HG03575 (cell line): ENCODE measurements around the gene GPR146.
"Not testable (repeated sequence)": the region's sequence is repeated elsewhere in the genome, so short reads cannot be mapped to it uniquely, and the experiment has no call there.

Experiments
- ATAC-seq: cut with Tn5 transposase; IDR thresholded peaks from one replicate; pipeline ENCODE4 v1.9.1; 2021; ENCODE audit not compliant: unreplicated experiment, insufficient number of reproducible peaks, low FRiP score; ENCODE audit errors: extremely low read depth

Gene GPR146

DNA sequence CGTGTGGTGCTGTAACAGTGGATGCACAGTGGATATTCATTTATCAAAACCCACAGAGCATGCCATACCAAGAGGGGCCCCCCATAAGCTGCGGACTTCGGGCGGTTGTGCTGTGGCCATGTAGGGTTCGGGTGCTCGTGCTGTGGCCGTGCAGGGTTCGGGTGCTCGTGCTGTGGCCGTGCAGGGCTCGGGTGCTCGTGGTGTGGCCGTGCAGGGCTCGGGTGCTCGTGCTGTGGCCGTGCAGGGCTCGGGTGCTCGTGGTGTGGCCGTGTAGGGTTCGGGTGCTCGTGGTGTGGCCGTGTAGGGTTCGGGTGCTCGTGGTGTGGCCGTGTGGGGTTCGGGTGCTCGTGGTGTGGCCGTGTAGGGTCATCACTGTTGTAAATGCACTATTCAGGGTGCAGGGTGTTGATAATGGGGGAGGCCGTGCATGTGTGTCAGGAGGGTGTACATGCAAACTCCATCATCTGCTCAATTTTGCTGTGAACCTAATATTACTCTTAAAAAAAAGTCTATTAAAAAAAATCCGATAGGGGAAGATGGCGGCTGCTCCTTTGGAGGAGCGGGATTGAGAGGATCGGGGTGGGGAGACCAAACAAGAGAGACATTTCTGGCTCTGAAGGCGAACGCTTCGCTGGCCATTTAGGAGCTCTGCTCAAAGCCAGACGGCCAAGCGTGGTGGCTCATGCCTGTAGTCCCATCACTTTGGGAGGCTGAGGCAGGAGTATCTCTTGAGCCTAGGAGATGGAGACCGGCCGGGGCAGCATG, 8.0 kb upstream of the GPR146 start:
- not testable (repeated sequence) for ATAC-seq

DNA sequence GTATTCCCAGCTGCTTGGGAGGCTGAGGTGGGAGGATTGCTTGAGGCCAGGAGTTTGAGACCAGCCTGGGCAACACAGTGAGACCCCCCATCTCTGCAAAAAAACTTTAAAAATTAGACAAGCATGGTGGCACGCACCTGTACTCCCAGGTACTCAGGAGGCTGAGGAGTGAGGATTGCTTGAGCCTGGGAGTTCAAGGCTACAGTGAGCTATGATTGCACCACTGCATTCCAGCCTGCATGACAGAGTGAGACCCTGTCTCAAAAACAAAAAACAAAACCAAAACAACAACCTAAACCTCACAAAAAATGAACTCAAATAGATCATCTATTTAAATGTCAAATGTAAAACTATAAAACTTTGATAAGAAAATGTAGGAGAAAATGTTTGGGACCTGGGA, 4.1 kb upstream of the GPR146 start:
- ATAC-seq, result not testable (repeated sequence)

DNA sequence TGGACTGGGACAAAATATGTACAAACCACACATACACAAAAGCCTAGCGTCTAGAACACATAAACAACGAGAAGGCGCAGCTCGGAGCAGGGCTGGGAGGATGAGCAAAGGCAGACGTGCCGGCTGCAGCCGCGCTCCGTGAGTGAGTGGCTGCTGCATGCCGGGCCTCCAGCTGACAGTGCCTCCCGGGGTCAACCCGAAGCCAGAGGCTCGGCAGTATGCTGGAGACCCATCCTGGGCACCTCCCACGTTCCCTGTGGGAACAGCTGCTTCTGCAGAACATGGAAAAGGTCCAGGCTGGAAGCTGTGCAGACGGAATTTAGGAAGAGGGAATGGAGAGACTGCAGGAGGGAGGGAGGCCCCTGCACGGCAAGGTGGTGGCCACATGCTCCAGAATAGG, 3.6 kb upstream of the GPR146 start:
- no peak for ATAC-seq

DNA sequence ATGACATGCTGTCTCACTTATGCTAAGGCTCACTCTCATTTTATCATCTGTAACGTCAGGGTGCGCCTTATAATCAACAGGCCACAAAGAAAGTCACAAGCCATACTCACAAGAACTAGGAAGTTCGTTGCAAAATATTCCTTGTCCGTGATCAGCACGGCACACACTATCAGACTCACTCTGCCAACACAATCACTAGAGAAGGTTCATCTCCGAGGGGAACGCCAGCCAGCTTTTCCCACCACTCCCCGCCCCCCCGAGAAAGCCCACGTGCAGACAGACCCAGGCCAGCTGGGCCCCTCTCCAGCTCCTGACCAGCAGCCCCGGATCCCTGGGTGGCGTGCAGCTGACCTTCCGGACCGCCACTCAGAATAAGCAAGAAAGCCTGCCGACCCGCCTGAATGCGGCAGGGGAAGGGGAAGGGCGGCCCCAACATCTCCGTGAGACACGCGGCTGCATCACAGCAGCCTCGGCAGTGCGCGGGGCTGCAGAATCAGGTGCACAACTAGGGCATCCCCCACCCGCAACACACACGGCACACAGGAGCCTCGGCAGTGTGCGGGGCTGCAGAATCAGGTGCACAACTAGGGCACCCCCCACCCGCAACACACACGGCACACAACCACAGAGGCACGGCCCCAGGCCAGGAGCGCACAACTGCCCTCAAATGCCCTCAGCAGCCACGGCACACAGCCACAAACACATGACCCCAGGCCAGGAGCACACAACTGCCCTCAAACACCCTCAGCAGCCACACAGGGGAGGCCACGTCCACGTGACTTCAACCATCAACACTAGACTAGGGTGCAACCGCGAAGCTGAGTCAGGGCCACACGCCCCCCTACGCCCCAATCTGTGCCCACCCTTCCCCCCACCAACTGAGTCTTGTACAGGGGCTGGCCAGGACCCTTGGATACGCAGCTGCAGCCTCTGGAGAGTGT, 2.5 kb upstream of the GPR146 start:
- ATAC-seq, result no peak

DNA sequence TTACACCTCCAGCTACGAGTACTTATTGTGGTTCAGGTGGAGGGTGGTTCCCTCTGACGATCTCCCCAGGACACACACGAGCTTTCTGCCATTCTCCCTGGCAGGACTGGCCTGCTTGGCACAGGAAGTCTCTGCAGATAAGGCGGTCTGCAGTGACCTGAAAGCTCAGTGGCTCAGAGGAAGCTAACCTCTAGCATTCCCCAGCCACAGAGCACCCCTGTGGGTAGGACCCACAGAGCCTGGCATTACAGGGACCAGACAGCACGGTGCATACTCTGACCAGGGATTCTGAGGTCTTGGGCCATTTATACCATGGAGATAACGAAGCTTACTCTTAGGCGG, 1.9 kb upstream of the GPR146 start:
- ATAC-seq, result no peak

DNA sequence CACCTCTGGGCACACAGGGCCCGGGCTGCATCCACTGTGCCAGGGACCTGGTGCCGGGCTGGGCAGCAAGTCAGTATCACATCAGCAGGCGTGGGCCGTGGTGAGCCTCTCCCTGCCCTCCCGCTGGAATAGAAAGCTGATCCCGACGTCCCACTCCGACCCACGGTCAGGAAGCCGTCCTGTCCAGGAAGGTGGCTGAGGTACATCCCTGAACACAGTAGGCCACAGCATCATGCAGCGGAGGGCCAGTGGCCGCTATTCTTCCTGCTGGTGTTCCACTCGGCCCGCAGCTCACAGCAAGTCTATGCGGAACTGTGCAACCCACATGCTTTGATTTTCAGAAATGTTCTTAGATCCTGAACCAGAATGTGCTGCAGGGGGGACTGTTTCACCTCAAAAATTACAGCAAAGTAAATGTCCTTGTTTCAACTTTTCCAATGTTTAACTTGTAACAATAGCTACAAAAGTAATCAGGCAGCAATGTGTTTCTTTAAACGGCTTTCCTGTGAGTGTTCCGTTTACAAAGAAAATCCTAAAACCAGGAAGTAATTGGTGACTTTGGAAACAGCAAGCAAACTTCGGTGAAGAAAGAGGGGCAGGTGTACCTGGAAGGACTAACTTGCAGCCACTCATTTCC, 676 bp upstream of the GPR146 start:
- ATAC-seq, result no peak

DNA sequence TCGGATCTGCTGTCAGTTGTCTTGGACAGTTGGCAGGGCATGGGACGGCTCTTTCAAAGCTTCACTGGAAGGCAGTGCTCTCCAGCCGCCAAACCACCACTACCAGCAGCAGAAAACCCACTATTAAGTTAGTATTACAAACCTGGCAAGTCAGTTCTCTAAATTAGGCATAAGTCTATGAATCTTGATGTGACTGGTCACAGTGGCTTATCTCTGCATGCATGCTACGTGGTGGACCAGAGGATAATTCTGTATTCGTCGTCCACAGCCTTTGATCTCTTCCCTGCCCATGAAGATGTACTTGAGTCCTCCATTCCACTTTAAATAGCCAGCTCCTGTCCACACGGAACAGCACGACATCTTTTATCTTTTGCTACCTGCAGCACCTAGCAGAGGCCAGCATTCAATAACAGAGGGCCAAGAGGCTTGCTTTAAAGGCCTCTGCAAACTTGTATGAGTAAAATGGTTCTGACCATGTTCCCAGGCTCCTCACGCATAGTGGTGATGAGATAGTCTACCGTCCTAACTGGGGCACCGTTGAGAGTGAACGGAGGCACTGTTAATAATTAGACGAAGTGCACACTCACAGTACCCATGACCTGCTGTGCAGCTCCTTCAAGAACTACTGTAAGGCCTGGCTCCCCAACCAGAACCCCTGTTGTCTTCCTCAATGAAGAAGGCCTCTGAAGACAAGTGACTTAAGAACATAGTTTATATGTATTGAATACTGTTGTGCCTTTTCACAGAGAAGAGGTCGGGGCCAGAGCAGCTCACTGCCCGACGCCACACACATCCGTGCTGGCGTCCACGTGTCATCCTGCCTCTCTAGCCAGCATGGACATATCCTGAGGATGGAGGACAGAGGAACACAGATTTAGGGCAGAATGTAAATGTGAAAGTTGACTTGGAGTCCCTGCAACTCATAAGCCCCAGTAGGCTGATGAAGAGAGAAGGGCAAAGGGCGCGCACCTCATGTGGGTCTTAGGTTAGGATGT, 1.0 kb downstream of the GPR146 start:
- no peak for ATAC-seq

DNA sequence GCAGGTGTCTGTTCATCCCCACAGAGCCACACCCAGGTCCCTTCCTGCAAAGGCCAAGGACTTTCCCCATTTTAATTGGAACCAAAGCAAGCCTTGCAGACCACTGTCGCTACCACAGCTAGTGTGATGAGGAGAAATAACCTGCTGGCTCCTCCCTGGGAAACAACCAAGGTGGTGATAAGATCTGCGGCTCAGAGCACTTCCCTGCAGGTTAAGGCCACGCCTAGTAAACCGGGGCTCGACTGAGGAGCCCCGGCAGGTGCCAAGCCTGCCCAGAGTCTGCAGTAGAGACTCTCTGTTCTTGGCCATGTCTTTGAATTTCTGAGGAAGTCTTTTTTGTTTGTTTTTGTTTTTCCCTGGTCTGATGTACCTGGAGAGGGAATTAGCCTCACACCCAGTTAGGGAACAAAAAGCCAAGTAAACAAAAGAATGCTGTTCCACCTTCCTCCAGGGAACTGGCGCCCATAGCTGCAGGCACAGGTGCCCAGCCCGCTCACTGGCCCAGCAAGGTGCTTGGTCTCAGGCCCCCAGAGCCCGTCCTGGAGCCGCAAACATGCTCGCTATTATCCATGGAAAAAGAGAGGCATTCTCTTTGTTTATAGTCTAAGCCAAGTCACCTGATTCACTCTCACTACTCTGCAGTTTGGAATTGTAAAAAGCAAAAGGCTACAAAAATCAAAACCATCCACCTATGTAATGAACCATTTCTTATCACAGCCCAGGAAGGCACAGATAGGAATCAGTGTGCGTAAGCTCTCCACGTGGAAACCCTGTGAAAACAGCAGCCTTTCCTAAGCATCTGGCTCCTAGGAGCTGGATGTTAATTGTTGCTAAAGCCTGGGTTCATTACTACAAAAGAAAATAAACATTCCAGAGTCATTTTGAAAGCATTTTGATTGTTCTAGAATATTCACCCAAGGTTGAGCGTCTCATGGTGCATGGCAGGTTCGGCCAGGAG, 2.7 kb downstream of the GPR146 start:
- no peak for ATAC-seq

DNA sequence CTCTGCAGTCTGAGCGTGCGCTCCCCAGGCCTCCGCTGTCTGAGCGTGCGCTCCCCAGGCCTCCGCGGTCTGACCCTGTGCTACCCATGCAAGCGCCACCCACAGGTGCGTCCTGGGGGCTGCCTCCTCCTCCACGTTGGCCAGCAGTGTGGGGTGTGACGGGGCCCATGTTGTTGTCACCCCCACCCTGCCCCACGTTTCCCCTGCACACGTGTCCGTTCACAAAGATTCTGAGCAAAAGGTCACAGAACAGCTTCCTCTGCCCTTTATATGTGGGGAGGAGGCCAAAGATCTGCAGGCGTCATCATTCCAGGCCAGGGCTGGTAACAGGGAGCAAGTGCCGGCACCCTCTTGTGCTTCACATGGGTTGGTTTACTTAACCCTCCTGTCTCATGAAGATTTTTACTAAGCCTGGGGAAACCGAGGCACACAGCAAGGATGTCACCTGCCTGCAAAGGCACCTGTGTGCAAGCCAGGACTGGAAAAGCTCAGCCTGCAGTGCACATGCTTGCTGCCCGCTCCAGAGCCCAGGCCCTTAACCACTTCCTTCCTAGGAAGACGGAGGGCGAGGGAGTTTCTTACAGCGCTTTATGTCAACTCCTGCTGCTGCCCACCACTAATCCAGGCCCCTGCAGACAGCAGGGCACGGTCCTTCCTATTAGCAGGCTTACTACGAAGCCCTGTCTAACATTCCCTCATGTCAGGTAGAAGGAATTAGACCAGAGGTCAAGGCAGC, 4.8 kb downstream of the GPR146 start:
- no peak for ATAC-seq

DNA sequence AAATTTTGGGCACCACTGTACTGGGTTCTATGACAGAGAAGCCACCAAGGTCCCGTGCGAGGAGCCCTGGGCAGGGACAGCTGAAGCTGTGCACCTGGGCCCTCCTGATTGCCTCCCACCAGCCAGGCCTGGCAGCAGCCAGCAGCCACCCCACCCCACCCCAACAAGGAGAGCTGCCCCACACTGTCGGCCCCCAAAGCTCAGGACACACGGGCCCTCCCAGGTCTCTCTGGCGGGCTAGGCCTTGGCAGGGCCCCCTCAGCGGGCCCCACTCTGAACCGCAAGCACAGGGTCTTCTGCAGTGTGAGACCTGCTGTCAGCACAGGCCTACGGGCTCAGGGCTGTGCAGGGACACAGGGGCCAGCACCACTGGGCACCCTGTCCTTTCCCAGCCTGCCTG, 5.5 kb downstream of the GPR146 start:
- ATAC-seq, result no peak

DNA sequence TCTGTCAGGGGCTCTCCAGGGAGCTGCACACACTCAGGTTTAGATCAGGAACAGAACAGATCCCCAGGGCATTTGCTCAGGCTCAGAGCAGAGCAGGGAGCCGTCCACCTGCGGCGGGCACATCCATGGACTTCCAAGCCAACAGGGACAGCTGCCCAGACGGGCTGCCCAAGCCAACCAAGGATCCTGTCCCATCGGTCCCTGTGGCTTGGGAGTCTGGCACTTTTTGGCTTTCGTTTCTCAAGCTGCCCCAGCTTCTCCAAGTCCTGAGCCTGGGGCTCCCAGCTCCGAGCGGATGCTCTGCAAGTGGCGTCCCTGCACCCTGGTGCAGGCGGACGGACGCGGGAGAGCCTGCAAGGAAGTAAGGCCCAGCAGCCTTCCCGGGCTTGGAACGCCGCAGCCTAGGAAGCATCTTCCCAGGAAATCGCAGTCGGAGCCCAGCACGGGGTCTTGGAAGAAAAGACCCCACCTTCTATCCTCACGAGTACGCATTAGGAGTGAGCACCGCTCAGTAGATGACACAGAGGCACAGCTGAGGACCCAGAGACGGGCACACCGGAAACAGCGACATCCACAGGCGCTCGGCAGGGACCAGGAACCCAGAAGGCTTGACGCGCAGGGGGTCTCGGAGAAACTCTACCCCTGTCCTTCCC, 6.0 kb downstream of the GPR146 start:
- no peak for ATAC-seq

DNA sequence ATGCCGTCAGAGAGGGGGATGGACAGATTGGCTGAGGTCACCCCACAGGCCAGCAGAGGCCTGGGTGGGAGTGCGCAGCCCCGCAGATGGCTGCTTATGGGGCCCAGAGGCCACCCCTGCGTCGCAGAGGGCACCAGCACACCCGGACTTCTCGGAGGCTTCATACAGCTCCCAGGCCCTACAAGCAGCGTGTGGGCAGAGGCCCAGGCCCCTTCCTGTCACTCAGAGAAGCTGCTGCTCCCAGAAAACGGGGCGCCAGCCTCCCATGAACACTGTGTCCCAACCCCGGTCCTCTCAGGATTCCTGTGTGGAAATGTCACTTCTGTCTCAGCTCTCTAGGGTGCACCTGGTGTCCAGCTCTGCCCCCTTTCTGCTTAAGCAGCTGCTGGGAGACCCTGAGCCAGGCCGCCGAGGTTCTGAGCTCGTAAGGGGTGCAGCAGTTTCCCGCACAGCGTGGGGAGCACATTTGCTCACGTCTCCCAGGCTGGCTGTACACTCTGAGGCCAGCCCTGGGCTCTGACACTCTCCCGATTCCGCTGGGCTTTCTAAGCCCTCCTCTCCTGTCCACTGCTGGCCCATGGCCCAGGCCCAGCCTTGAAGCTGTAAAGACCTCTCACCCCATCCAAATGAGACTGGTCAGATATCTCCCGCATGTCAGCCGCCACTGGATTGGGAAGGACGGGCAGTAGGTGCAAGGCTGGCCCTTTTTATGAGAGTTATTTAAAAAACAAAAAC, 6.8 kb downstream of the GPR146 start:
- ATAC-seq, result no peak

DNA sequence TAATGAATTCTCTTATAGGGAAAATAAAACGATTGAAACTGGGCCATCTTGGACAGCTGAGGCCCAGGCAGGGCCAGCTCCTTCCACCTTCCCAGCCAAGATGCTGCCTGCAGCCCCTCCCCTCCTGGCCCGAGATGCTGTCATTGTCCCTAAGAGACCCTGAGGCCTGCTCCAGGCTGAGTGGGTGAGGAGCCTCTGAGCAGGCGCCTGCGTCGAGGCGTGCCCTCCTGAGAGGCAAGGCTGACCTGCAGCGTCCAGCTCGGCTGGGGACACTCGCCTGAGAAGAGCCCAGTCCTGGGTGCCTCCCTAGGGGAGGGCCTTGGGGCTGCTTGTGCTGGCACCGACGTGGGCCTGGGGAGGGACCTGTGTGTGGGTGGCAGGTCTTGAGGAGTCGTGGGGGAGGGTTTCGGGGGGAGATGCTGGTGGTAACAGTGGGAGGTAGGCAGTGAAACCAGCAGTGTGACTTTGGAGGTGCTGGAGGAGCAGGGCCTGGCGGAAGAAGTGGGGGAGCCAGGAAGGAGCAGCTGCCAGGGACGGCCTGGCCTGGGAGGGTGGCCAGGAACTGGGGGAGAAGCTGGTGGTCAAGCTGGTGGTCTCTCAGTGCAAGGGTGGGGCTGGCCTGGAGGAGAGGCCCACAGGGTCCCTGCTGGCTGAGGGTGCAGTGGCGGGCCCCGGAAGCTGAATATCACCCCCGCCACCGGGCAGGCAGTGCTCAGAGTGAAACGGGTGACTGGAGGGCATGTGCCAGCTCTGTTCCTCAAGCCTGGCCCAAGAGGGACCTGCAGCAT, 7.9 kb downstream of the GPR146 start:
- no peak for ATAC-seq

DNA sequence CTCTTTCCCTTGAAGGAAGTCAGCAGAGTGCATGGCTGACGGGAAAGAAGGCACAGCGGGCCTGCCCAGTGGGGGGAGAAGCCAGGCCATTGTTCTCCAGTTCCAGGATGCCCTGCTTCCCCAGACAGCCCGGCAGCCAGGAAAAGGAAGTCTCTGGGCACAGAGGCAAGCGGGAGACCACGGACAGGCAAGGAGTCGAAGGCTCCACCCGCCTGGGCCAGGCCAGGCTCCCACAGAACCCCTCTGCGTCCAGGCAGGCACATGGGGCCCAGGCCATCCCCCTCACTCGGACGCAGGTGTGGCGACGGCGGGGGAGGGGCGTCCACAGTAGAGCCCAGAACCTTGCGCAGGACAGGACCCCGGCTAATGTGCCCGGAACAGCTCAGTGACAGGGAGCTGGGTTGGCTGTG, 8.7 kb downstream of the GPR146 start:
- ATAC-seq, result no peak

DNA sequence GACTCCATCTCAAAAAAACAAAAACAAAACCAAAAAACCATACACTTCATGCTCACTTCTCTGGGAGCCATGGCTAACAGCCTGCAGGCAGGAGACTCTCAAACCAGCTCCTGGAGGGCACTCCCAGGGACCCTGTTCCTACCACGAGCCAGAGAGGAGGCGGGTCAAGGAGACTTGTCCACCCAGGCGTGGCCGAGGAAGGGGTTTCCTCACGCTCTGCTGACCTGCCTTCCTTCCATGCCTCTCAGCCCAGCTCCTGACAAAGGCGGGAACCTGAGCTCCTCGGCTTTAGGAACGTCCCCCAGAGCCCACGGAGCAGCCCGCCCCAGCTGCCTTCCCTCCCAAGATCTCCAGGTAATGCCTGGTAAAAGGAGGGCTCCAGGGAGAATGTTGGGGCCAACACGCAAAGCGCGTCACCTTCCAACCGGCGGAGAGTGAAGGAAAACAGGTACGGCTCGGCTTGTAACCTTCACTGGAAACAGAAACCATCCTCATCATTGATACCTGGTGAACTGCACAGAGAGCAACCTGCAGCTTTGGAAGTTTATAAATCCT, 9.5 kb downstream of the GPR146 start:
- ATAC-seq, result no peak
